AG04449 (cell line): ENCODE data around the gene C7.
"Not testable (repeated sequence)": the region's sequence is repeated elsewhere in the genome, so short reads cannot be mapped to it uniquely, and the experiment has no call there.

Source experiments
- CTCF ChIA-PET: fragments of 350-600 bp; formaldehyde crosslinking; extraction: SDS; loops from one replicate; lab custom pipeline; 2021; ENCODE audit warnings: antibody characterized with exemption; lab: Yijun Ruan, JAX
- POLR2A ChIA-PET: fragments of 400-600, 350-600 bp; formaldehyde crosslinking; extraction: SDS; loops from one replicate; lab custom pipeline; 2020; ENCODE audit warnings: antibody characterized with exemption, inconsistent platforms; lab: Yijun Ruan, JAX
- DNase-seq: peaks from one replicate; pipeline ENCODE4 v3.0.0-alpha.2; 2010; ENCODE audit warnings: low read depth, low spot score
- H3K4me3 ChIP-seq: 2 replicates; pipeline ENCODE4 v1.5.1; 2011; ENCODE audit warnings: low read depth, mild to moderate bottlenecking, control low read depth, low read length
- CTCF ChIP-seq: IDR thresholded peaks from one replicate; pipeline ENCODE4 v1.5.1; 2011; ENCODE audit warnings: mild to moderate bottlenecking, moderate library complexity, low read length, control low read depth, inconsistent platforms; ENCODE audit not compliant: insufficient read depth; ENCODE audit errors: missing control alignments

Gene C7

GRCh38 chr5:40873286-40873880, 35.9 kb upstream of the C7 start:
- ChIA-PET CTCF (no interaction called here), POLR2A (no interaction called here)
- TF ChIP-seq CTCF = no peak
- H3K4me3 ChIP-seq = no peak overlapping the region
- DNase-seq = no peak

GRCh38 chr5:40875958-40876357, 33.3 kb upstream of the C7 start:
- POLR2A ChIA-PET = no interaction called here
- no peak overlapping the region for H3K4me3 ChIP-seq
- no peak for TF ChIP-seq CTCF
- CTCF ChIA-PET = no interaction called here
- DNase-seq = no peak

GRCh38 chr5:40877371-40877988, 31.8 kb upstream of the C7 start:
- ChIA-PET POLR2A (no interaction called here), CTCF (interaction anchor here (1.2 to 2.0 kb wide), 2 partner anchors 1166 to 1298 kb away, joined by 3 to 5 read pairs; no protein-coding TSS in a partner anchor)
- DNase-seq = no peak
- no peak overlapping the region for H3K4me3 ChIP-seq
- TF ChIP-seq CTCF = no peak

GRCh38 chr5:40879163-40879942, 29.9 kb upstream of the C7 start:
- peak; percentile 3 for TF ChIP-seq CTCF
- H3K4me3 ChIP-seq = no peak overlapping the region
- ChIA-PET CTCF (interaction anchor here (0.7 to 2.0 kb wide), 11 partner anchors 9 to 1309 kb away, joined by 3 to 5 read pairs (median 3); partner anchors contain the start of gene TTC33), POLR2A (no interaction called here)
- DNase-seq = no peak

GRCh38 chr5:40882291-40882690, 27.0 kb upstream of the C7 start:
- no peak for TF ChIP-seq CTCF
- no peak for DNase-seq
- H3K4me3 ChIP-seq = no peak overlapping the region
- ChIA-PET POLR2A (no interaction called here), CTCF (interaction anchor here (0.6 to 1.0 kb wide), 2 partner anchors 22 to 165 kb away, joined by 3 read pairs; no protein-coding TSS in a partner anchor)

GRCh38 chr5:40883051-40883450, 26.2 kb upstream of the C7 start:
- DNase-seq, POLR2A ChIA-PET, CTCF ChIA-PET, H3K4me3 ChIP-seq: not testable (repeated sequence)

- DNase-seq, H3K4me3 ChIP-seq, POLR2A ChIA-PET: not testable (repeated sequence)
- CTCF ChIA-PET = interaction anchor here (2.0 kb wide), 1 partner anchor 9 kb away, joined by 7 read pairs; no protein-coding TSS in a partner anchor
Observed at GRCh38 chr5:40895440-40896425, 13.6 kb upstream of the C7 start.
